ENCODE measurements around the gene PI4K2A.

PI4K2A gene

GRCh38 chr10:97703398-97704067, 63.1 kb downstream of the PI4K2A start:
- in situ Hi-C loops (cut with MboI; ENCODE audit: low sequenced_read_pairs) = no loop called here

DNA sequence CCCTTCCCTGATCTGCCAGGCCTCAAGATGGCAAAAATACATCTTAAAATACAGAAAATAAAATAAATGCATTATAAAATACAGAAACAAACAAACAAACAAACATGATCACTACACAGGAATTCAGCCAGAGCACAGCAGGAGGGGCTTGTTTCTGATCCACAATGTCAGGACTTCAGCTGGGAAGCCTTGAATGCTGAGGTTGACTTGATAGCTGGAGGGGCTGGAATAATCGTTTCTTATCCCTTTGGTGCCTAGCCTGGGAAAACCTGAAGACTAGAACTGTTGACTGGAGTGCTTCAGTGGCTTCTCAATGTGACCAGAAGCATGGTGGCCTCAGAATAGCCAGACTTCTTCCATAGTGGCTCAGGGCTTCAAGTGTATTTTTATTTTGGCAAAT, 63.9 kb downstream of the PI4K2A start:
- in situ Hi-C loops (cut with MboI; ENCODE audit: low sequenced_read_pairs) = no loop called here

DNA sequence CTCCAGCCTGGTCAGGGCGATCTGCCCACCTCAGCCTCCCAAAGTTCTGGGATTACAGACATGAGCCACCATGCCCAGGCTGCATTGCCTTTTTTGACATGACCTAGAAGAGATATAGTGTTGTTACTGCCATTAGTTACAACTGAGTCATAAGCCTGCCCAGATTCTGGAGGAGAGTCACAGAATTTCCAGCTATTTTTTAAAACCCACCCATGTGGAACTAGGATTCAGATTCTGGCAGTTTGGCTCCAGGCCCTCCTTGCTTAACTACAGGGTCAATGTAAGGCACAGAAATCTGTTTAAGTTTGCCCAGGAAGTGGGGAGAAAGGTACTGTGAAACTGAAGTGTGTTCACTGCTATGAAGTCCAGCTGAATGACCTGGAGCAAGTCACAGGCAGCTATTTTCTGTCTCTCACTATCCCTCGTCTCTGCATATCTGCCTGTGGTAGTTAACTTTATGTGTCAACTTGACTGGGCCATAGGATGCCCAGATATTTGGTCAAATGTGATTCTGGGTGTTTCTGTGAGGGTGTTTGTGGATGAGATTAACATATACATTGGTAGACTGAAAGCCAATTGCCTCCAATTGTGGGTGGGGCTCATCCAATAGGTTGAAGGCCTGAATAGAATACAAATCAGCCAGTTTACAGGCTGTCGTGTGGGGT, 64.7 kb downstream of the PI4K2A start:
- in situ Hi-C loops (cut with MboI; ENCODE audit: low sequenced_read_pairs) = no loop called here

- in situ Hi-C loops (cut with MboI; ENCODE audit: low sequenced_read_pairs) = no loop called here
Measured at GRCh38 chr10:97707134-97707861, 66.8 kb downstream of the PI4K2A start.

DNA sequence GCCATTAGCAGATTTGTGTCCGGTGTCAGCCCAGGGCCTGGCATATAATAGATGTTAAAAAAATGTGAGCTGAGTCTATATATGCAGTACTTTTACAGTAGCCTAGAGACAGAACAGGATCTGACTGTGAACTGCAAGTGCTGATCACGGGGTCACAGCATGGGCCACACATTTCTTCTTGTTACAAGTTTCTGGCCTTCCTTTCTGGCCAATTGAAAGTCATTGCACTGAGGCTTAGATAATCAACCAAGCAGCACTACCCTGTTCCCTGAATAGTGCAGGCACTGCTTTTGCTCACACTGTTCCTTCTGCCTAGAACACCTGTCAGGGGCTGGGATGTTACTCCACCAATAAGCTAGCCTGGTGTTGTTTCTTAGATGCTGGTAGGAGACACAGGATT, 67.7 kb downstream of the PI4K2A start:
- in situ Hi-C loops (cut with MboI; ENCODE audit: low sequenced_read_pairs) = no loop called here

- in situ Hi-C loops (cut with MboI; ENCODE audit: low sequenced_read_pairs) = no loop called here
Measured at GRCh38 chr10:97708976-97709946, 68.8 kb downstream of the PI4K2A start.

DNA sequence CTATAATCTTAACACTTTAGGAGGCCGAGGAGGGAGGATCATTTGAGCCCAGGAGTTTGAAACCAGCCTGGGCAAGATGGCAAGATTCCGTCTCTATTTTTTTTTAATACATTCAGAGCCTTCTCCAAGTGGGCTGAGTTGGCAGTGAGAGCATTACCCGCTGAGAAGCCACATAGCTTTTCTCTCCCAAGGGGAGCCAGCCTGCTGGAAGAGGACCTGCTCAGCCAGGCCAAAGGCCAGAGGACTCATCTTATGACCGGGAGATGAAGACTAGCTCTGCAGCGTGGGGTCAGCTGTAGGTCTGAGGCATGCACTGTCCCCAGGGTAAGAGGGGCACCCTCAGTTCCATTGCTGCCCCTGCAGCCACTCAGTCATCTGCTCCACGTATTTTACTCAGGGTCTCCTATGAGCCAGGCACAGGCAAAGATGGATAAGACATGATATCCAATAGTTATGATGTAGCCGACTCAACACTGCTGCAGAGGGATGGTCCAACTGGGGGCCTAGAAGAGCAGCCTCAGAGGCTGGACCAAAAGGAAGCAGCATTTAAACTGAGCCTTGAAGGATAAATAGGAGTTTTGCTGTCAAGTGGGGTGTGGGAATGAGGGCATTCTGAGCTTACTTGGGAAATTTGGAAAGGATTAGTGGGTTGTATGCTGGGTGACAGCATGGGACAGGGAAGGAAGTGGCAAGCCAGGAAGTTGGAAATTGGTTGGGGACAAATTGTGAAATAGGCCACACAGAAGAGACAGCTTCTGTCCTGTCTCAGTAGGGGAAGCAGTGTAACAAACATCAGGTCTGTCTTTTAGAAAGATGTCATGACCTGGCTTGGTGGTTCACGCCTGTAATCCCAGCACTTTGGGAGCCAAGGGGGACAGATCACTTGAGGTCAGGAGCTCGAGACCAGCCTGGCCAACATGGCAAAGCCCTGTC, 71.4 kb downstream of the PI4K2A start:
- in situ Hi-C loops (cut with MboI; ENCODE audit: low sequenced_read_pairs) = no loop called here

GRCh38 chr10:97713339-97713825, 72.9 kb downstream of the PI4K2A start, which contains the start of gene MARVELD1:
TSS of gene MARVELD1 (plus strand) at chr10:97713730. CDS start at chr10:97713877, 147 bp downstream.
- in situ Hi-C loops (cut with MboI; ENCODE audit: low sequenced_read_pairs) = no loop called here

DNA sequence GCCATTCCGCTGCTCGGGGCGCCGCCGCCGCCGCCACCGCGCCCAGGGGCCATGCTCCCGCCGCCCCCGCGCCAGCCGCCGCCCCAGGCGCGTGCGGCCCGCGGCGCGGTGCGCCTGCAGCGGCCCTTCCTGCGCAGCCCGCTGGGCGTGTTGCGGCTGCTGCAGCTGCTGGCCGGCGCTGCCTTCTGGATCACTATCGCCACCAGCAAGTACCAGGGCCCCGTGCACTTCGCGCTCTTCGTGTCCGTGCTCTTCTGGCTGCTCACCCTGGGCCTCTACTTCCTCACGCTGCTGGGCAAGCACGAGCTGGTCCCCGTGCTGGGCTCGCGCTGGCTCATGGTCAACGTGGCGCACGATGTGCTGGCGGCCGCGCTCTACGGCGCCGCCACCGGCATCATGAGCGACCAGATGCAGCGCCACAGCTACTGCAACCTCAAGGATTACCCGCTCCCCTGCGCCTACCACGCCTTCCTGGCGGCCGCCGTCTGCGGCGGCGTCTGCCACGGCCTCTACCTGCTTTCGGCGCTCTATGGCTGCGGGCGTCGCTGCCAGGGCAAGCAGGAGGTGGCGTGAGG, 73.4 kb downstream of the PI4K2A start:
- in situ Hi-C loops (cut with MboI; ENCODE audit: low sequenced_read_pairs) = no loop called here

GRCh38 chr10:97714401-97715258, 74.2 kb downstream of the PI4K2A start:
- in situ Hi-C loops (cut with MboI; ENCODE audit: low sequenced_read_pairs) = no loop called here

GRCh38 chr10:97715259-97715874, 74.9 kb downstream of the PI4K2A start:
- in situ Hi-C loops (cut with MboI; ENCODE audit: low sequenced_read_pairs) = no loop called here

GRCh38 chr10:97717627-97718026, 77.2 kb downstream of the PI4K2A start:
- in situ Hi-C loops (cut with MboI; ENCODE audit: low sequenced_read_pairs) = no loop called here

- in situ Hi-C loops (cut with MboI; ENCODE audit: low sequenced_read_pairs) = no loop called here
Measured at GRCh38 chr10:97718178-97718577, 77.7 kb downstream of the PI4K2A start.

- in situ Hi-C loops (cut with MboI; ENCODE audit: low sequenced_read_pairs) = no loop called here
Measured at GRCh38 chr10:97718659-97719142, 78.2 kb downstream of the PI4K2A start.

DNA sequence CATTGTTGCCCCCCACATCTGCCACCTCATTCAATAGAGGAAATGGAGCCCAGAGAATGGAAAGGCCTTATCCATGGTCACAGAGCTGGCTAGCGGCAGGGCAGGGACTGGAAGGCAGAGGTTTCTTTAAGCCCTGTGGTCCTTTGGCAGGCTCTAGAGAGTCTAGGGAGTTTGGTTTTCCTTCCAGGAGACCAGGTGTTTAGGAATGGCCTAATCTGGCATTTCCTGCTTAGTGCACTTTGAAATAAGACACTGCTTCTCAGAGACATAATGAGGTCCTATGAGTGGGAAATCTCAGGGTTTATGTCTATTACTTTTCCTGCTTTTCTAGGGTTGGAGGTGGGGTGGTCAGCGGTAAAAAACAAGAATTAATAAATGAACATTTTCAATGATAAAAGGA, 79.1 kb downstream of the PI4K2A start:
- in situ Hi-C loops (cut with MboI; ENCODE audit: low sequenced_read_pairs) = no loop called here

- in situ Hi-C loops (cut with MboI; ENCODE audit: low sequenced_read_pairs) = no loop called here
Measured at GRCh38 chr10:97721871-97722780, 81.7 kb downstream of the PI4K2A start.

DNA sequence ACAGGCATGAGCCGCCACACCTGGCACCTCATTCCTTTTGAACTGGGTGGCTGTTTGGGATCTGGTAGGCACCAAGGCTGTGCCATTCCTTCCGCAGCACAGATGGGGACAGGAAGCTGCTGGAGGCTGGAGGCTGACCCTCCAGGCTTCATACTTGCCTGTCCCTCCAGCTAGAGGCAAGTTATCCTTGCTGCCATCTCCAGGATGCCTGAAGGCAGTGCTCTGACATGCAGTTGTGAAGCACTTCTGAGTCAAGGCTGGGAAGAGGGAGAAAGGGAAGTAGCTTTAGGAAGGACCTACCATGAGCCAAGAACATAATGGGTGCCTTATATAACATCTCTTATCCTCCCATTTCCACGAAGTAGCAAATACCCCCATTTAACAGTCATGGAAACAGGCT, 82.5 kb downstream of the PI4K2A start:
- in situ Hi-C loops (cut with MboI; ENCODE audit: low sequenced_read_pairs) = no loop called here

Measured in HL-60/S4 (cell line).